Epidermal melanocyte (primary cell): Measurements from ENCODE around the gene IQGAP2.
"Not testable (repeated sequence)": the region's sequence is repeated elsewhere in the genome, so short reads cannot be mapped to it uniquely, and the experiment has no call there.

ENCODE experiments used
- DNase-seq: peaks from one replicate; pipeline ENCODE4 v3.0.0; 2011; ENCODE audit warnings: low spot score; ENCODE audit not compliant: insufficient read length

IQGAP2 gene

GRCh38 chr5:76602094-76602726, 199.1 kb downstream of the IQGAP2 start:
- no peak for DNase-seq

GRCh38 chr5:76603991-76604390, 200.9 kb downstream of the IQGAP2 start:
- not testable (repeated sequence) for DNase-seq

- no peak for DNase-seq
These were observed 201.8 kb downstream of the IQGAP2 start for GRCh38 chr5:76604838-76605237.

GRCh38 chr5:76606701-76607100, 203.6 kb downstream of the IQGAP2 start:
- no peak for DNase-seq

GRCh38 chr5:76607353-76607871, 204.3 kb downstream of the IQGAP2 start:
- DNase-seq = no peak

- no peak for DNase-seq
These were observed 205.7 kb downstream of the IQGAP2 start for GRCh38 chr5:76608833-76609232.

- no peak for DNase-seq
These were observed 207.1 kb downstream of the IQGAP2 start for GRCh38 chr5:76610196-76610595.

- no peak for DNase-seq
These were observed 209.9 kb downstream of the IQGAP2 start for GRCh38 chr5:76612942-76613341.

GRCh38 chr5:76615759-76616158, 212.7 kb downstream of the IQGAP2 start:
- no peak for DNase-seq

- DNase-seq = no peak
These were observed 213.1 kb downstream of the IQGAP2 start for GRCh38 chr5:76616206-76616605.

- no peak for DNase-seq
These were observed 214.1 kb downstream of the IQGAP2 start for GRCh38 chr5:76617229-76617628.

GRCh38 chr5:76617675-76618074, 214.6 kb downstream of the IQGAP2 start:
- no peak for DNase-seq

- no peak for DNase-seq
These were observed 217.1 kb downstream of the IQGAP2 start for GRCh38 chr5:76620166-76620565.

GRCh38 chr5:76622076-76622475, 219.0 kb downstream of the IQGAP2 start:
- DNase-seq = no peak

GRCh38 chr5:76622973-76623596, 220.0 kb downstream of the IQGAP2 start, which contains the start of gene F2RL2:
F2RL2 (minus strand) TSS chr5:76623403; CDS start chr5:76623230, 173 bp downstream.
- no peak for DNase-seq

- DNase-seq = no peak
These were observed 222.2 kb downstream of the IQGAP2 start for GRCh38 chr5:76625087-76625815.

- DNase-seq = no peak
These were observed 223.7 kb downstream of the IQGAP2 start for GRCh38 chr5:76626738-76627137.

- DNase-seq = no peak
These were observed 231.6 kb downstream of the IQGAP2 start for GRCh38 chr5:76634661-76635060.

- no peak for DNase-seq
These were observed 234.4 kb downstream of the IQGAP2 start for GRCh38 chr5:76637490-76637889.

- DNase-seq = no peak
These were observed 235.4 kb downstream of the IQGAP2 start for GRCh38 chr5:76638479-76638878.

GRCh38 chr5:76641514-76642120, 238.5 kb downstream of the IQGAP2 start:
- peak; percentile 38 for DNase-seq
